ENCODE data around the gene ELFN2.

Gene ELFN2

GRCh38 chr22:37426706-37427134 is 559 bp downstream of the ELFN2 start:
- no peak for DNase-seq (ENCODE audit: low read depth)

GRCh38 chr22:37425800-37426705 is 1.2 kb downstream of the ELFN2 start:
- DNase-seq (ENCODE audit: low read depth): no peak

- no peak for DNase-seq (ENCODE audit: low read depth)
Measured at GRCh38 chr22:37425369-37425768, 1.9 kb downstream of the ELFN2 start.

GRCh38 chr22:37423283-37423682 is 4.0 kb downstream of the ELFN2 start:
- DNase-seq (ENCODE audit: low read depth): no peak

- no peak for DNase-seq (ENCODE audit: low read depth)
Measured at GRCh38 chr22:37421468-37421877, 5.8 kb downstream of the ELFN2 start.

GRCh38 chr22:37420686-37421467 is 6.4 kb downstream of the ELFN2 start:
- DNase-seq (ENCODE audit: low read depth): no peak

GRCh38 chr22:37419969-37420685 is 7.2 kb downstream of the ELFN2 start:
- DNase-seq (ENCODE audit: low read depth): no peak

- no peak for DNase-seq (ENCODE audit: low read depth)
Measured at GRCh38 chr22:37419370-37419968, 7.8 kb downstream of the ELFN2 start.

GRCh38 chr22:37418627-37419369 is 8.5 kb downstream of the ELFN2 start:
- DNase-seq (ENCODE audit: low read depth): no peak

- no peak for DNase-seq (ENCODE audit: low read depth)
Measured at GRCh38 chr22:37417677-37418348, 9.5 kb downstream of the ELFN2 start.

- DNase-seq (ENCODE audit: low read depth): no peak
Measured at GRCh38 chr22:37417264-37417663, 10.0 kb downstream of the ELFN2 start.

- no peak for DNase-seq (ENCODE audit: low read depth)
Measured at GRCh38 chr22:37416827-37417226, 10.5 kb downstream of the ELFN2 start.

GRCh38 chr22:37416389-37416788 is 10.9 kb downstream of the ELFN2 start:
- no peak for DNase-seq (ENCODE audit: low read depth)

GRCh38 chr22:37415210-37415609 is 12.1 kb downstream of the ELFN2 start:
- DNase-seq (ENCODE audit: low read depth): no peak

GRCh38 chr22:37414288-37414687 is 13.0 kb downstream of the ELFN2 start:
- DNase-seq (ENCODE audit: low read depth): no peak

- no peak for DNase-seq (ENCODE audit: low read depth)
Measured at GRCh38 chr22:37413546-37413945, 13.7 kb downstream of the ELFN2 start.

- no peak for DNase-seq (ENCODE audit: low read depth)
Measured at GRCh38 chr22:37412495-37413250, 14.6 kb downstream of the ELFN2 start.

GRCh38 chr22:37411655-37412054 is 15.6 kb downstream of the ELFN2 start:
- no peak for DNase-seq (ENCODE audit: low read depth)

- no peak for DNase-seq (ENCODE audit: low read depth)
Measured at GRCh38 chr22:37410174-37411055, 16.9 kb downstream of the ELFN2 start.
